NCI-H2107 treated with DMSO at 0.1 percent for 48 hours (cell line): ENCODE measurements around the gene CCBE1.

Source experiments
- DNase-seq: peaks from one replicate; lab custom pipeline; 2025; ENCODE audit not compliant: unreplicated experiment; lab: John Stamatoyannopoulos, UW

The CCBE1 gene

GRCh38 chr18:59420244-59420643 lies 277.0 kb downstream of the CCBE1 start:
- DNase-seq: no peak

- DNase-seq: no peak
Measured at GRCh38 chr18:59419386-59419785, 277.8 kb downstream of the CCBE1 start.

- no peak for DNase-seq
Measured at GRCh38 chr18:59416818-59417217, 280.4 kb downstream of the CCBE1 start.

- no peak for DNase-seq
Measured at GRCh38 chr18:59414111-59414653, 283.0 kb downstream of the CCBE1 start.

GRCh38 chr18:59402432-59403090 lies 294.7 kb downstream of the CCBE1 start:
- DNase-seq: peak; percentile 97

- no peak for DNase-seq
Measured at GRCh38 chr18:59400407-59400806, 296.8 kb downstream of the CCBE1 start.

GRCh38 chr18:59395226-59396175 lies 301.7 kb downstream of the CCBE1 start:
- DNase-seq: no peak

- DNase-seq: no peak
Measured at GRCh38 chr18:59393381-59393780, 303.8 kb downstream of the CCBE1 start.

- DNase-seq: no peak
Measured at GRCh38 chr18:59388817-59389216, 308.4 kb downstream of the CCBE1 start.

- no peak for DNase-seq
Measured at GRCh38 chr18:59387687-59388565, 309.3 kb downstream of the CCBE1 start.

GRCh38 chr18:59386909-59387686 lies 310.1 kb downstream of the CCBE1 start:
- no peak for DNase-seq

- DNase-seq: no peak
Measured at GRCh38 chr18:59385191-59385590, 312.0 kb downstream of the CCBE1 start.

- DNase-seq: peak; percentile 70
Measured at GRCh38 chr18:59383851-59384250, 313.4 kb downstream of the CCBE1 start.

GRCh38 chr18:59382383-59382782 lies 314.8 kb downstream of the CCBE1 start:
- no peak for DNase-seq

- no peak for DNase-seq
Measured at GRCh38 chr18:59381949-59382348, 315.3 kb downstream of the CCBE1 start.
